ENCODE data around the gene GZMH.

GRCh38 chr14:24639270-24639669 is 29.8 kb upstream of the GZMH start:
- no peak for TF ChIP-seq CTCF (IDR thresholded peaks at IDR 0.05)
- TF ChIP-seq POLR2A (IDR thresholded peaks at IDR 0.05): no peak

Measured in lower leg skin (tissue), 3 donors.